Myocyte (in vitro differentiated cells): Measurements from ENCODE around the gene DQX1. TPM values are rescaled to one million over a fixed set of nuclear protein-coding genes. Genes with fewer than 3 reads are reported as not detected.

ENCODE experiments used
- DNase-seq: peaks from one replicate; pipeline ENCODE4 v3.0.0-alpha.2; 2012; ENCODE audit warnings: low read depth
- total RNA-seq: library from RNA; depleted of rRNA; stranded (reverse); fragments of >200 nt; gene quantifications from 2 replicates; pipeline ENCODE4 v1.2.3, GENCODE V29; 2014

Gene DQX1
- total RNA-seq, 1 donor from 2014 or later, result not detected

- no peak for DNase-seq
These were observed 7.4 kb upstream of the DQX1 start for GRCh38 chr2:74533464-74533863.

GRCh38 chr2:74532222-74532621 is 6.2 kb upstream of the DQX1 start:
- peak; percentile 41 for DNase-seq

- no peak for DNase-seq
These were observed 5.6 kb upstream of the DQX1 start for GRCh38 chr2:74531666-74532065.

- DNase-seq, result peak; percentile 72
These were observed 4.5 kb upstream of the DQX1 start for GRCh38 chr2:74530239-74531187.

GRCh38 chr2:74529357-74530238 is 3.6 kb upstream of the DQX1 start, which contains the start of the genes AUP1 and HTRA2:
TSS of gene AUP1 (minus strand) at chr2:74529706. CDS start at chr2:74529629, 77 bp downstream.
TSS of gene HTRA2 (plus strand) at chr2:74529933. CDS start at chr2:74530007, 74 bp downstream.
- peak; percentile 100 for DNase-seq

GRCh38 chr2:74528600-74529356 is 2.7 kb upstream of the DQX1 start:
- no peak for DNase-seq

- no peak for DNase-seq
These were observed 1.7 kb upstream of the DQX1 start for GRCh38 chr2:74527741-74528140.

- no peak for DNase-seq
These were observed 709 bp upstream of the DQX1 start for GRCh38 chr2:74526649-74527230.

- no peak for DNase-seq
These were observed 895 bp downstream of the DQX1 start for GRCh38 chr2:74524955-74525716.

- no peak for DNase-seq
These were observed 2.0 kb downstream of the DQX1 start for GRCh38 chr2:74524005-74524404.

- no peak for DNase-seq
These were observed 3.5 kb downstream of the DQX1 start for GRCh38 chr2:74522516-74522915.

GRCh38 chr2:74516650-74517049 is 9.4 kb downstream of the DQX1 start:
- DNase-seq, result no peak

- no peak for DNase-seq
These were observed 9.9 kb downstream of the DQX1 start for GRCh38 chr2:74515981-74516633.

- no peak for DNase-seq
These were observed 10.6 kb downstream of the DQX1 start for GRCh38 chr2:74515271-74515980.

GRCh38 chr2:74514368-74515270 is 11.4 kb downstream of the DQX1 start, which contains the start of gene TLX2:
TSS of gene TLX2 (plus strand) at chr2:74514450. CDS start at chr2:74514807, 357 bp downstream.
- DNase-seq, result no peak

GRCh38 chr2:74513605-74514367 is 12.2 kb downstream of the DQX1 start:
- DNase-seq, result no peak
